ENCODE measurements around the gene FRMPD4. TPM values are rescaled to one million over a fixed set of nuclear protein-coding genes. Genes with fewer than 3 reads are reported as not detected.

FRMPD4 gene
- total RNA-seq, 1 donor from 2014 or later, result 2.8 TPM

DNA sequence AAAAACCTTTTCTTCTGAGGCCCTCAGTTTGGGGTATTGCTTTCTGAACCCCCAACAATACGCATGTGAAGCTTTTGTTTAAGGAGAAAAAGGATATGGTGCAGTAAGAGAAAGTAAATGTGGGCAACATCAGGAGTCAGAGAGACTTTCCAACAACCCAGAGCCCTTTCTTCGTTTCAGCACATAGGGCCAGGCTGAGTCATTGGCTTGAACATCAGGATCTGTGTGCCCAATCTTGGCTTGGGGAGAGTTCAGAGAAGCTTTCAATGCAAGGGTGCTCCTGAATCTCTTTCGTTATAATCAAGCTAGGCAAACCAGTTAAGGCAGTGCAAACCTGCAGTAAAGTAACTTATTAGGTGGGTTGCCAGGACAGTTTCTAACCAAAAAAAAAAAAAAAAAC is 191.2 kb downstream of the FRMPD4 start:
- H3K27ac ChIP-seq (replicated peaks), result no peak overlapping the region
- H3K27me3 ChIP-seq (ENCODE audit: low read depth), result no peaks in the 10 kb centered on the region
- H3K4me1 ChIP-seq, result no peaks in the 10 kb centered on the region
- DNase-seq, result no peak
- H3K9me3 ChIP-seq (replicated peaks), result no peaks in the 10 kb centered on the region
- TF ChIP-seq, protein P1, sequence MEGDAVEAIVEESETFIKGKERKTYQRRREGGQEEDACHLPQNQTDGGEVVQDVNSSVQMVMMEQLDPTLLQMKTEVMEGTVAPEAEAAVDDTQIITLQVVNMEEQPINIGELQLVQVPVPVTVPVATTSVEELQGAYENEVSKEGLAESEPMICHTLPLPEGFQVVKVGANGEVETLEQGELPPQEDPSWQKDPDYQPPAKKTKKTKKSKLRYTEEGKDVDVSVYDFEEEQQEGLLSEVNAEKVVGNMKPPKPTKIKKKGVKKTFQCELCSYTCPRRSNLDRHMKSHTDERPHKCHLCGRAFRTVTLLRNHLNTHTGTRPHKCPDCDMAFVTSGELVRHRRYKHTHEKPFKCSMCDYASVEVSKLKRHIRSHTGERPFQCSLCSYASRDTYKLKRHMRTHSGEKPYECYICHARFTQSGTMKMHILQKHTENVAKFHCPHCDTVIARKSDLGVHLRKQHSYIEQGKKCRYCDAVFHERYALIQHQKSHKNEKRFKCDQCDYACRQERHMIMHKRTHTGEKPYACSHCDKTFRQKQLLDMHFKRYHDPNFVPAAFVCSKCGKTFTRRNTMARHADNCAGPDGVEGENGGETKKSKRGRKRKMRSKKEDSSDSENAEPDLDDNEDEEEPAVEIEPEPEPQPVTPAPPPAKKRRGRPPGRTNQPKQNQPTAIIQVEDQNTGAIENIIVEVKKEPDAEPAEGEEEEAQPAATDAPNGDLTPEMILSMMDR (IDR thresholded peaks at IDR 0.05; ENCODE audit: borderline replicate concordance), result no peak
- no peaks in the 10 kb centered on the region for H3K36me3 ChIP-seq
- no peak overlapping the region for H3K4me3 ChIP-seq
- intact Hi-C loops (cut with micrococcal nuclease), result no loop called here

DNA sequence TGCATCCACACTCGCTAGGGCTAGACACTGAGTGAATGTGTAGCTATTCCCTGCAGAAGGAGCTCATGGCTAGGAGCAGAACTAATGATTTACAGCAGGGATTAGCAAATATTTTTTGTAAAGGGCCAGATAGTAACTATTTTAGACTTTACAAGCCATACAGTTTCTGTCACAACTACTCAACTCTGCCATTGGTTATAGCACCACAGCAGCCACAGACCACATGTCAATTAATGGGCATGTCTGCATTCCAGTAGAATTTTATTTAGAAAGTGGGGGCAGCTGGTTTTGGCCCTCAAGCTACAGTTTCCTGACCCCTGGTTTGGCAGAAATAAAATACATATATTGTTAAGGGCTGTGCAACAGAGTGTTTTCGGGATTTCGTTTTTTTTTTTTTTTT is 192.6 kb downstream of the FRMPD4 start:
- Histone ChIP-seq H3K27ac (replicated peaks) (no peak overlapping the region), H3K9me3 (replicated peaks) (no peaks in the 10 kb centered on the region), H3K27me3 (ENCODE audit: low read depth) (no peaks in the 10 kb centered on the region), H3K4me1 (no peaks in the 10 kb centered on the region), H3K36me3 (no peaks in the 10 kb centered on the region), H3K4me3 (no peak overlapping the region)
- TF ChIP-seq, protein P1 (IDR thresholded peaks at IDR 0.05; ENCODE audit: borderline replicate concordance), result no peak
- DNase-seq, result no peak
- intact Hi-C loops (cut with micrococcal nuclease), result no loop called here

DNA sequence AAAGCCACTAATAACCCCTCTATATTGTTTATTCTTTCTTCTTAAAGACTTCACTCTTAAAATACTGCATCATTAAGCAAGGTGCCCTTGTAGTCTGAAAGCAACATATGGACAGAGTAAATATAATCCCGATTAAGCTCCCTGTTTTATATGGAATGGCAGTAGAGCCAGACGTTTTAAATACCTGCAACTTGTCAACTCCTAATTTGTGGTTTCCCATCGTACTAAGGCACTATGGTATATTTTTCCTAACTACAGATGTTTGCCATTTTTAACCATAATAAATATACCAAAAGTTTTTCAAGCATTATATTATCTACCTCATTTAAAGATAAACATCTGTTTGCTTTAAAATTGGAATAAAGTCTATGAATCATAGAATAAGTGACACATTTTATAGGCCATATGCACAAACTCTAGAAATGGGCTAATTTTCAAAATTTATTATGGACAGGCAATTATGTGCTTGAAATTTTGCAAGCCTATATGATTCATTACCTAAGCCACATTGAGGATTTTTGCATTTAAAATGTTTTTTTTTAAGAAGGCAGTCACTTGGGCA is 194.6 kb downstream of the FRMPD4 start:
- Histone ChIP-seq H3K4me1 (no peaks in the 10 kb centered on the region), H3K36me3 (no peaks in the 10 kb centered on the region), H3K27me3 (ENCODE audit: low read depth) (no peaks in the 10 kb centered on the region), H3K9me3 (replicated peaks) (no peaks in the 10 kb centered on the region), H3K4me3 (no peak overlapping the region), H3K27ac (replicated peaks) (no peak overlapping the region)
- DNase-seq, result no peak
- intact Hi-C loops (cut with micrococcal nuclease), result no loop called here
- TF ChIP-seq, protein P1 (IDR thresholded peaks at IDR 0.05; ENCODE audit: borderline replicate concordance), result no peak

DNA sequence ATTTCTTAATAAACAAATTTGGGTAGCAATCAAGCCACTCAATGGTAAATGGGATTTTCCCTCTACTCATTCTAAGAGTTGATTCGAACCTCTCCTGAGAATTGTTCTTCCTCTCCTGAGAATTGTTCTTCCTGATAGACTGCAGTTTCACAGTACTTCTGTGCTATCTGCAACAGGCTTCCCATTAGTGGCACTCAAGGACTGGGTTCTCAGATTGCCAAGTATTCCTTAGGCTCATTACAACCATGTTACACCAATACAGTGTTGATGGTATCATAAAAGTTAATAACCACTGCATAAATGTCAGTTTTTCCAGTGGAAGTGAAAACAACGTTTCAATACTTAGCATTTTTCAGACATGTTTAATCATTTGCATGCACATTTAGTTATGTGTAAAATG is 201.6 kb downstream of the FRMPD4 start:
- Histone ChIP-seq H3K36me3 (no peaks in the 10 kb centered on the region), H3K27ac (replicated peaks) (no peak overlapping the region), H3K4me1 (no peaks in the 10 kb centered on the region), H3K27me3 (ENCODE audit: low read depth) (no peaks in the 10 kb centered on the region), H3K4me3 (no peak overlapping the region), H3K9me3 (replicated peaks) (no peaks in the 10 kb centered on the region)
- DNase-seq, result no peak
- intact Hi-C loops (cut with micrococcal nuclease), result no loop called here
- TF ChIP-seq, protein P1 (IDR thresholded peaks at IDR 0.05; ENCODE audit: borderline replicate concordance), result no peak

DNA sequence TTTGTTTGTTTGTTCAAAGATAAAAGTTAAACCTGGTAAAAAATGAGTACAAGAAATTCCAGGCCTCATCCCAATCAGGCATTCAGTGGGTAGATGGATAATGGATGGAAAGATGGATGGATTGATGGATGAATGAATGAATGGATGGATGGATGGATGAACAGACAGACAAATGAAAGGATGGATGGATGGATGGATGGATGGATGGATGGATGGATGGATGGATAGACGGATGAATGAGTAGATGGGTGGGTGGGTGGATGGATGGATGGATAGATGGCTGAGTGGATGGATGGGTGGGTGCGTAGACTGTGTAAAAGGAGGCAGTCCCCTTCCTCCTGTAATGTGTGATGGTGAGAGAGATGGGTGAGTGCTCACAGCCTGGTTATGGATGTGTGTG is 206.7 kb downstream of the FRMPD4 start:
- no peaks in the 10 kb centered on the region for H3K4me1 ChIP-seq
- H3K4me3 ChIP-seq, result no peak overlapping the region
- no peaks in the 10 kb centered on the region for H3K36me3 ChIP-seq
- H3K27ac ChIP-seq (replicated peaks), result no peak overlapping the region
- TF ChIP-seq, protein P1 (IDR thresholded peaks at IDR 0.05; ENCODE audit: borderline replicate concordance), result no peak
- no peaks in the 10 kb centered on the region for H3K9me3 ChIP-seq (replicated peaks)
- no peaks in the 10 kb centered on the region for H3K27me3 ChIP-seq (ENCODE audit: low read depth)
- DNase-seq, result no peak
- intact Hi-C loops (cut with micrococcal nuclease), result no loop called here
